Natural killer cell (primary cell): ENCODE data around the gene FASTK. TPM values are rescaled to one million over a fixed set of nuclear protein-coding genes. Genes with fewer than 3 reads are reported as not detected.

Experiments used
- total RNA-seq, 4 donors: library from RNA; stranded (reverse); fragments of 120-200 nt in 1 of 4; gene quantifications; one replicate each; pipeline versions ENCODE4 v1.2.3 to v1.2.4, GENCODE V29; 2013 to 2022

The FASTK gene
- total RNA-seq, 3 donors from 2014 or later (not counting 1 experiment from before 2014, with no cell fraction given) = 72.8 to 89.4 (median 85.2) TPM

Other genes with a start within 250 kb of the FASTK start
- gene AOC1, start 228.3 kb downstream of the FASTK start, total RNA-seq = not detected
- under 1 TPM in 2 of 3 donors, not detected in 1; 0.39 to 0.60 TPM for gene KCNH2, start 102.5 kb downstream of the FASTK start, total RNA-seq
- gene NOS3, start 89.8 kb downstream of the FASTK start, total RNA-seq = 1 to 10 TPM; 2.6 to 5.9 (median 3.8) TPM
- gene ATG9B, start 56.3 kb downstream of the FASTK start, total RNA-seq = 1 to 10 TPM; 4.4 to 4.6 (median 4.5) TPM
- gene ABCB8, start 52.4 kb downstream of the FASTK start, total RNA-seq = 10 to 100 TPM; 50.6 to 60.5 (median 53.7) TPM
- 1 to 10 TPM; 5.7 to 7.9 (median 5.9) TPM for gene ASIC3, start 32.3 kb downstream of the FASTK start, total RNA-seq
- 1 to 10 TPM; 6.2 to 8.0 (median 6.6) TPM for gene CDK5, start 22.9 kb downstream of the FASTK start, total RNA-seq
- 10 to 100 TPM; 60.4 to 87.3 (median 66.1) TPM for gene SLC4A2, start 21.2 kb downstream of the FASTK start, total RNA-seq
- gene TMUB1, start 2.7 kb upstream of the FASTK start, total RNA-seq = 10 to 100 TPM; 44.1 to 49.8 (median 47.3) TPM
- 10 to 100 TPM; 27.7 to 46.9 (median 42.8) TPM for gene AGAP3, start 5.7 kb upstream of the FASTK start, total RNA-seq
- not detected for gene GBX1, start 86.9 kb upstream of the FASTK start, total RNA-seq
- not detected for gene ASB10, start 106.4 kb upstream of the FASTK start, total RNA-seq
- gene H2BK1, start 129.7 kb upstream of the FASTK start, total RNA-seq = 1 to 10 TPM in 1 of 3 donors, not detected in 2; 2.5 TPM
- gene ABCF2, start 146.4 kb upstream of the FASTK start, total RNA-seq = 10 to 100 TPM; 12.1 to 26.1 (median 17.6) TPM
- gene CHPF2, start 151.7 kb upstream of the FASTK start, total RNA-seq = 10 to 100 TPM; 47.0 to 51.6 (median 48.6) TPM
- gene SMARCD3, start 167.9 kb upstream of the FASTK start, total RNA-seq = 1 to 10 TPM; 3.1 to 8.7 (median 6.5) TPM